ENCODE measurements around the gene GPR108. TPM values are rescaled to one million over a fixed set of nuclear protein-coding genes. Genes with fewer than 3 reads are reported as not detected.

GPR108 gene
- total and polyA plus RNA-seq, 2 of the 13 experiments (the other 11 are each of a cell fraction or from before 2014, with no cell fraction given): 36.4 to 63.0 TPM

DNA sequence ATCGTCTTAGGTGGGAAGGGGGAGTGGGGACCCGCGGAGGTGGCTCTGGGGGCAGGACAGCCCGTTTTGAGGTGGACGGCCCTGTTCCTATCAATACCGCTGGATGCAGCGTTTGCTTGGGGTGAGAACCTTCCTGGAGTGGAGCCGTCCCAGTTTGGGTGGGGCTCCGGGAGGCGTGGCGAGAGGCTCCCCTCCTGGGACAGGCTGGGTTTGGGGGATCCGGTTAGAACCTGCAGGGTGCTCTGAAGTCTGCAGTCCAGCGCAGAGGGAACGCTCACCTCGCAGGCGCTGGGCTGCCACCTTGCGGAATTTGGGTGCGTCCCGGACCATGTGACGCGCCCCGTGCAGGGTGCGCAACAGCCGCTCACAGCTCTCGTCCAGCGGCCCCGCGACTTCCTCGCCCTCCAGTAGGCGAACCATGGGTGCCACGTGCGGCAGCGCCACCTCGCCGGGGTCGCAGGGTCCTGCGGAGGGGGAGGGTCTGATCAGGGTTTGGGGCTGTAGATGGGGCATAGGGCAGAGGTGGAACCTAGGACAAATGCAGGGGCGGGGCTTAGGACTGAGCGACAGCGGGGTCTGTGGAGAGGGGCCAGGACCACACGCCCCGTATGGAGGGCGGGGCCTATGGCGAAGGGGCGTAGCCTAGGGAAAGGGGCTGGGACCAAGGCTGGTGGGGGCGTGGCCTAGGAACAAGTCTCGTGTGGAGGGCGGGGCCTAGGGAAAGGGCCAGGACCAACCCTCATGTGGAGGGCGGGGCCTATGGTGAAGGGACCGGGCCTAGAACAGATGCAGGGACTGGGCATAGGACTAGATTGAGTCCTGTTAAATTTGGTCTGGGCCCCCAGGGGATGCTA lies 16.0 kb upstream of the GPR108 start (continued):
- TF ChIP-seq, protein P1, sequence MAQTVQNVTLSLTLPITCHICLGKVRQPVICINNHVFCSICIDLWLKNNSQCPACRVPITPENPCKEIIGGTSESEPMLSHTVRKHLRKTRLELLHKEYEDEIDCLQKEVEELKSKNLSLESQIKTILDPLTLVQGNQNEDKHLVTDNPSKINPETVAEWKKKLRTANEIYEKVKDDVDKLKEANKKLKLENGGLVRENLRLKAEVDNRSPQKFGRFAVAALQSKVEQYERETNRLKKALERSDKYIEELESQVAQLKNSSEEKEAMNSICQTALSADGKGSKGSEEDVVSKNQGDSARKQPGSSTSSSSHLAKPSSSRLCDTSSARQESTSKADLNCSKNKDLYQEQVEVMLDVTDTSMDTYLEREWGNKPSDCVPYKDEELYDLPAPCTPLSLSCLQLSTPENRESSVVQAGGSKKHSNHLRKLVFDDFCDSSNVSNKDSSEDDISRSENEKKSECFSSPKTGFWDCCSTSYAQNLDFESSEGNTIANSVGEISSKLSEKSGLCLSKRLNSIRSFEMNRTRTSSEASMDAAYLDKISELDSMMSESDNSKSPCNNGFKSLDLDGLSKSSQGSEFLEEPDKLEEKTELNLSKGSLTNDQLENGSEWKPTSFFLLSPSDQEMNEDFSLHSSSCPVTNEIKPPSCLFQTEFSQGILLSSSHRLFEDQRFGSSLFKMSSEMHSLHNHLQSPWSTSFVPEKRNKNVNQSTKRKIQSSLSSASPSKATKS (CRISPR knock-in tag; IDR thresholded peaks at IDR 0.05): no peak
- TF ChIP-seq DPF2 (CRISPR knock-in tag; IDR thresholded peaks at IDR 0.05; ENCODE audit: borderline replicate concordance, low read depth): no peak
- TF ChIP-seq BRCA1 (CRISPR knock-in tag; IDR thresholded peaks at IDR 0.05): 0 out of 2 replicates have a peak, but pooled peaks have one; percentile 60
- TF ChIP-seq, protein P2, sequence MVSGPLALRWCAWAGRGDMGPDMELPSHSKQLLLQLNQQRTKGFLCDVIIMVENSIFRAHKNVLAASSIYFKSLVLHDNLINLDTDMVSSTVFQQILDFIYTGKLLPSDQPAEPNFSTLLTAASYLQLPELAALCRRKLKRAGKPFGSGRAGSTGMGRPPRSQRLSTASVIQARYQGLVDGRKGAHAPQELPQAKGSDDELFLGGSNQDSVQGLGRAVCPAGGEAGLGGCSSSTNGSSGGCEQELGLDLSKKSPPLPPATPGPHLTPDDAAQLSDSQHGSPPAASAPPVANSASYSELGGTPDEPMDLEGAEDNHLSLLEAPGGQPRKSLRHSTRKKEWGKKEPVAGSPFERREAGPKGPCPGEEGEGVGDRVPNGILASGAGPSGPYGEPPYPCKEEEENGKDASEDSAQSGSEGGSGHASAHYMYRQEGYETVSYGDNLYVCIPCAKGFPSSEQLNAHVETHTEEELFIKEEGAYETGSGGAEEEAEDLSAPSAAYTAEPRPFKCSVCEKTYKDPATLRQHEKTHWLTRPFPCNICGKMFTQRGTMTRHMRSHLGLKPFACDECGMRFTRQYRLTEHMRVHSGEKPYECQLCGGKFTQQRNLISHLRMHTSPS (CRISPR knock-in tag; IDR thresholded peaks at IDR 0.05; ENCODE audit: low read depth): 0 out of 2 replicates have a peak, but pooled peaks have one; percentile 29
- no peak for TF ChIP-seq KMT2B (CRISPR knock-in tag; IDR thresholded peaks at IDR 0.05)
- TF ChIP-seq ZNF883 (CRISPR knock-in tag; IDR thresholded peaks at IDR 0.05; ENCODE audit: not compliant biosample characterization): peak; percentile 84
- 0 out of 2 replicates have a peak, but pooled peaks have one; percentile 24 for TF ChIP-seq FOXC1 (CRISPR knock-in tag; IDR thresholded peaks at IDR 0.05; ENCODE audit: borderline replicate concordance)
- TF ChIP-seq ZNF792 (CRISPR knock-in tag; IDR thresholded peaks at IDR 0.05): peak; percentile 84; the same call in 1 of the 2 replicates
- TF ChIP-seq ZNF34 (CRISPR knock-in tag; IDR thresholded peaks at IDR 0.05; ENCODE audit: borderline replicate concordance): no peak
- TF ChIP-seq, protein P3, sequence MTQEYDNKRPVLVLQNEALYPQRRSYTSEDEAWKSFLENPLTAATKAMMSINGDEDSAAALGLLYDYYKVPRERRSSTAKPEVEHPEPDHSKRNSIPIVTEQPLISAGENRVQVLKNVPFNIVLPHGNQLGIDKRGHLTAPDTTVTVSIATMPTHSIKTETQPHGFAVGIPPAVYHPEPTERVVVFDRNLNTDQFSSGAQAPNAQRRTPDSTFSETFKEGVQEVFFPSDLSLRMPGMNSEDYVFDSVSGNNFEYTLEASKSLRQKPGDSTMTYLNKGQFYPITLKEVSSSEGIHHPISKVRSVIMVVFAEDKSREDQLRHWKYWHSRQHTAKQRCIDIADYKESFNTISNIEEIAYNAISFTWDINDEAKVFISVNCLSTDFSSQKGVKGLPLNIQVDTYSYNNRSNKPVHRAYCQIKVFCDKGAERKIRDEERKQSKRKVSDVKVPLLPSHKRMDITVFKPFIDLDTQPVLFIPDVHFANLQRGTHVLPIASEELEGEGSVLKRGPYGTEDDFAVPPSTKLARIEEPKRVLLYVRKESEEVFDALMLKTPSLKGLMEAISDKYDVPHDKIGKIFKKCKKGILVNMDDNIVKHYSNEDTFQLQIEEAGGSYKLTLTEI (CRISPR knock-in tag; conservative IDR thresholded peaks at IDR 0.05): no peak
- TF ChIP-seq PHF20 (CRISPR knock-in tag; IDR thresholded peaks at IDR 0.05): peak; percentile 45; the same call in 1 of the 2 replicates
- TF ChIP-seq, protein P4, sequence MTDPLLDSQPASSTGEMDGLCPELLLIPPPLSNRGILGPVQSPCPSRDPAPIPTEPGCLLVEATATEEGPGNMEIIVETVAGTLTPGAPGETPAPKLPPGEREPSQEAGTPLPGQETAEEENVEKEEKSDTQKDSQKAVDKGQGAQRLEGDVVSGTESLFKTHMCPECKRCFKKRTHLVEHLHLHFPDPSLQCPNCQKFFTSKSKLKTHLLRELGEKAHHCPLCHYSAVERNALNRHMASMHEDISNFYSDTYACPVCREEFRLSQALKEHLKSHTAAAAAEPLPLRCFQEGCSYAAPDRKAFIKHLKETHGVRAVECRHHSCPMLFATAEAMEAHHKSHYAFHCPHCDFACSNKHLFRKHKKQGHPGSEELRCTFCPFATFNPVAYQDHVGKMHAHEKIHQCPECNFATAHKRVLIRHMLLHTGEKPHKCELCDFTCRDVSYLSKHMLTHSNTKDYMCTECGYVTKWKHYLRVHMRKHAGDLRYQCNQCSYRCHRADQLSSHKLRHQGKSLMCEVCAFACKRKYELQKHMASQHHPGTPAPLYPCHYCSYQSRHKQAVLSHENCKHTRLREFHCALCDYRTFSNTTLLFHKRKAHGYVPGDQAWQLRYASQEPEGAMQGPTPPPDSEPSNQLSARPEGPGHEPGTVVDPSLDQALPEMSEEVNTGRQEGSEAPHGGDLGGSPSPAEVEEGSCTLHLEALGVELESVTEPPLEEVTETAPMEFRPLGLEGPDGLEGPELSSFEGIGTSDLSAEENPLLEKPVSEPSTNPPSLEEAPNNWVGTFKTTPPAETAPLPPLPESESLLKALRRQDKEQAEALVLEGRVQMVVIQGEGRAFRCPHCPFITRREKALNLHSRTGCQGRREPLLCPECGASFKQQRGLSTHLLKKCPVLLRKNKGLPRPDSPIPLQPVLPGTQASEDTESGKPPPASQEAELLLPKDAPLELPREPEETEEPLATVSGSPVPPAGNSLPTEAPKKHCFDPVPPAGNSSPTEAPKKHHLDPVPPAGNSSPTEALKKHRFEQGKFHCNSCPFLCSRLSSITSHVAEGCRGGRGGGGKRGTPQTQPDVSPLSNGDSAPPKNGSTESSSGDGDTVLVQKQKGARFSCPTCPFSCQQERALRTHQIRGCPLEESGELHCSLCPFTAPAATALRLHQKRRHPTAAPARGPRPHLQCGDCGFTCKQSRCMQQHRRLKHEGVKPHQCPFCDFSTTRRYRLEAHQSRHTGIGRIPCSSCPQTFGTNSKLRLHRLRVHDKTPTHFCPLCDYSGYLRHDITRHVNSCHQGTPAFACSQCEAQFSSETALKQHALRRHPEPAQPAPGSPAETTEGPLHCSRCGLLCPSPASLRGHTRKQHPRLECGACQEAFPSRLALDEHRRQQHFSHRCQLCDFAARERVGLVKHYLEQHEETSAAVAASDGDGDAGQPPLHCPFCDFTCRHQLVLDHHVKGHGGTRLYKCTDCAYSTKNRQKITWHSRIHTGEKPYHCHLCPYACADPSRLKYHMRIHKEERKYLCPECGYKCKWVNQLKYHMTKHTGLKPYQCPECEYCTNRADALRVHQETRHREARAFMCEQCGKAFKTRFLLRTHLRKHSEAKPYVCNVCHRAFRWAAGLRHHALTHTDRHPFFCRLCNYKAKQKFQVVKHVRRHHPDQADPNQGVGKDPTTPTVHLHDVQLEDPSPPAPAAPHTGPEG (CRISPR knock-in tag; IDR thresholded peaks at IDR 0.05): no peak
- TF ChIP-seq CREB1 (IDR thresholded peaks at IDR 0.05): peak; percentile 48; the same call in 1 of the 2 replicates
- no peak for TF ChIP-seq CREB1 (CRISPR knock-in tag; IDR thresholded peaks at IDR 0.05)
